Hepatocyte (in vitro differentiated cells): ENCODE data around the gene PDLIM4.

ENCODE experiments used
- EZH2phosphoT487 ChIP-seq: fragments of 200-600 bp; sonication (generic); IDR thresholded peaks from one replicate; pipeline ENCODE4 v1.6.1; 2018; ENCODE audit warnings: antibody characterized with exemption, mild to moderate bottlenecking, low read depth, moderate library complexity; ENCODE audit not compliant: unreplicated experiment, severe bottlenecking
- TF ChIP-seq, protein P1 (sequence below): fragments of 200-600 bp; sonication (generic); IDR thresholded peaks from 2 replicates; pipeline ENCODE4 v1.5.1; 2016; ENCODE audit warnings: antibody characterized with exemption, mild to moderate bottlenecking; ENCODE audit not compliant: poor library complexity

DNA sequence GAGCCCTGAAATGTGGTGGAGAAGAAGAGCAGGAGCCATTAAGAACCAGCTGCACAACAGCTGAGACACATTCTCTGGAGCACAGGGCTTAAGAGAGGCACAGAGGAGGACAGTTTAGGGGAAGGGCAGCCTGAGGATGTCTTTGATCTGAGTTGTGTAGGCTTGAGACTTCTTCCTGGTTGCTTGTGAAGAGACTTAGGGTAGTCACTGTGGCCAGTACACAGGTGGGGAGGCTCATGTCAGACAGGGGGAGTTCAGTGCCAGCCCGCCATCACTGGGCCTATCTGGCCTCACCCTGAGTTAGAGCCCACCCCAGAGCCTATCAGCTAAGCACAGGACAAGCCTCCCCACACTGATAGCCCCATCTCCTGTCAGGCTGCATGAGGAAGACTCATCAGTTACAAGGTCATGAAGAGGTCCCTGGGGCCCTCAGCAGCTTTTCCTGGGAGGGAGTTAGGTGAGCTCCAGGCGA is 56.5 kb downstream of the PDLIM4 start:
- TF ChIP-seq, protein P1, sequence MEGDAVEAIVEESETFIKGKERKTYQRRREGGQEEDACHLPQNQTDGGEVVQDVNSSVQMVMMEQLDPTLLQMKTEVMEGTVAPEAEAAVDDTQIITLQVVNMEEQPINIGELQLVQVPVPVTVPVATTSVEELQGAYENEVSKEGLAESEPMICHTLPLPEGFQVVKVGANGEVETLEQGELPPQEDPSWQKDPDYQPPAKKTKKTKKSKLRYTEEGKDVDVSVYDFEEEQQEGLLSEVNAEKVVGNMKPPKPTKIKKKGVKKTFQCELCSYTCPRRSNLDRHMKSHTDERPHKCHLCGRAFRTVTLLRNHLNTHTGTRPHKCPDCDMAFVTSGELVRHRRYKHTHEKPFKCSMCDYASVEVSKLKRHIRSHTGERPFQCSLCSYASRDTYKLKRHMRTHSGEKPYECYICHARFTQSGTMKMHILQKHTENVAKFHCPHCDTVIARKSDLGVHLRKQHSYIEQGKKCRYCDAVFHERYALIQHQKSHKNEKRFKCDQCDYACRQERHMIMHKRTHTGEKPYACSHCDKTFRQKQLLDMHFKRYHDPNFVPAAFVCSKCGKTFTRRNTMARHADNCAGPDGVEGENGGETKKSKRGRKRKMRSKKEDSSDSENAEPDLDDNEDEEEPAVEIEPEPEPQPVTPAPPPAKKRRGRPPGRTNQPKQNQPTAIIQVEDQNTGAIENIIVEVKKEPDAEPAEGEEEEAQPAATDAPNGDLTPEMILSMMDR = no peak
- no peak for TF ChIP-seq EZH2phosphoT487
